Neural cell (in vitro differentiated cells): ENCODE measurements around the gene UMODL1. TPM values are rescaled to one million over a fixed set of nuclear protein-coding genes. Genes with fewer than 3 reads are reported as not detected.

ENCODE experiments used
- H2AFZ ChIP-seq: fragments of 200-600, 300-800 bp; sonication (generic), shearing (Covaris generic); 2 replicates; pipeline ENCODE4 v1.6.0; 2014; ENCODE audit warnings: low read depth, mild to moderate bottlenecking, antibody characterized with exemption, low read length, moderate library complexity
- H3F3A ChIP-seq: fragments of 200-600 bp; shearing (Covaris generic); 2 replicates; pipeline ENCODE4 v1.6.1; 2016; ENCODE audit warnings: mild to moderate bottlenecking, moderate library complexity, mixed read lengths, antibody characterized with exemption, low read length; ENCODE audit not compliant: insufficient read depth, poor library complexity, severe bottlenecking
- H3K27ac ChIP-seq: fragments of 200-600, 300-800 bp; sonication (generic), shearing (Covaris generic); 2 replicates; pipeline ENCODE4 v1.5.1; 2014; ENCODE audit warnings: mild to moderate bottlenecking, low read length, moderate library complexity
- H3K27me3 ChIP-seq: fragments of 300-800, 200-600 bp; sonication (generic), shearing (Covaris generic); 2 replicates; pipeline ENCODE4 v1.6.0; 2014; ENCODE audit warnings: mild to moderate bottlenecking, low read depth, low read length, moderate library complexity; ENCODE audit not compliant: insufficient read depth
- H3K36me3 ChIP-seq: fragments of 300-800, 200-600 bp; sonication (generic), shearing (Covaris generic); 2 replicates; pipeline ENCODE4 v1.5.1; 2014; ENCODE audit warnings: mild to moderate bottlenecking, antibody characterized with exemption, low read length, moderate library complexity; ENCODE audit not compliant: insufficient read depth
- H3K4me2 ChIP-seq: fragments of 300-800, 200-600 bp; sonication (generic), shearing (Covaris generic); 2 replicates; pipeline ENCODE4 v1.6.0; 2014; ENCODE audit warnings: mild to moderate bottlenecking, low read length
- H3K4me3 ChIP-seq: fragments of 300-800, 200-600 bp; sonication (generic), shearing (Covaris generic); 2 replicates; pipeline ENCODE4 v1.5.1; 2014; ENCODE audit warnings: mild to moderate bottlenecking, low read length, moderate library complexity
- H3K79me2 ChIP-seq: fragments of 200-600 bp; shearing (Covaris generic); replicated peaks from 2 replicates; pipeline ENCODE4 v1.6.0; 2014; ENCODE audit warnings: mild to moderate bottlenecking, low read length, moderate library complexity; ENCODE audit not compliant: insufficient read depth
- H3K9ac ChIP-seq: fragments of 300-800, 200-600 bp; sonication (generic), shearing (Covaris generic); 2 replicates; pipeline ENCODE4 v1.6.1; 2016; ENCODE audit warnings: mild to moderate bottlenecking, low read length, mixed read lengths
- H3K9me2 ChIP-seq: fragments of 200-600 bp; shearing (Covaris generic); 2 replicates; pipeline ENCODE4 v1.6.1; 2016; ENCODE audit warnings: mild to moderate bottlenecking, low read length, mixed read lengths; ENCODE audit not compliant: insufficient read depth
- H3K9me3 ChIP-seq: fragments of 200-600, 300-800 bp; sonication (generic), shearing (Covaris generic); 2 replicates; pipeline ENCODE4 v1.6.1; 2016; ENCODE audit warnings: mild to moderate bottlenecking, mixed run types, low read length, moderate library complexity, mixed read lengths
- H4K20me1 ChIP-seq: fragments of 200-600 bp; shearing (Covaris generic); 2 replicates; pipeline ENCODE4 v1.6.1; 2016; ENCODE audit warnings: mild to moderate bottlenecking, mixed run types; ENCODE audit not compliant: insufficient read depth
- EP300 ChIP-seq: fragments of 450-650 bp; conservative IDR thresholded peaks from 2 replicates; pipeline ENCODE4 v1.6.1; 2014; ENCODE audit warnings: antibody characterized with exemption, mild to moderate bottlenecking, moderate library complexity; ENCODE audit not compliant: poor library complexity, severe bottlenecking
- EZH2 ChIP-seq: fragments of 200-600, 300-800 bp; shearing (Covaris generic), sonication (generic); IDR thresholded peaks from 2 replicates; pipeline ENCODE4 v1.6.1; 2014; ENCODE audit warnings: antibody characterized with exemption, low read length, borderline replicate concordance, mild to moderate bottlenecking; ENCODE audit not compliant: insufficient read depth, poor library complexity, severe bottlenecking
- MXI1 ChIP-seq: fragments of 450-650 bp; conservative IDR thresholded peaks from 2 replicates; pipeline ENCODE4 v1.6.1; 2014; ENCODE audit warnings: antibody characterized with exemption, mild to moderate bottlenecking; ENCODE audit not compliant: poor library complexity, severe bottlenecking
- POLR2AphosphoS5 ChIP-seq: IDR thresholded peaks from 2 replicates; pipeline ENCODE4 v1.6.1; 2012
- RAD21 ChIP-seq: fragments of 450-650 bp; conservative IDR thresholded peaks from 2 replicates; pipeline ENCODE4 v1.6.1; 2014; ENCODE audit warnings: antibody characterized with exemption, mild to moderate bottlenecking, moderate library complexity
- REST ChIP-seq: IDR thresholded peaks from 2 replicates; pipeline ENCODE4 v1.6.1; 2012; ENCODE audit warnings: borderline replicate concordance
- SMC3 ChIP-seq: fragments of 450-650 bp; conservative IDR thresholded peaks from 2 replicates; pipeline ENCODE4 v1.6.1; 2014; ENCODE audit warnings: antibody characterized with exemption, mild to moderate bottlenecking, moderate library complexity; ENCODE audit not compliant: poor library complexity
- TAF1 ChIP-seq: IDR thresholded peaks from 2 replicates; pipeline ENCODE4 v1.6.1; 2012; ENCODE audit warnings: low read depth
- polyA plus RNA-seq: library from polyadenylated mRNA; depleted of rRNA; stranded (reverse); fragments of >200 nt; gene quantifications from 2 replicates; pipeline ENCODE4 v1.2.3, GENCODE V29; 2014
- TF ChIP-seq, protein P1 (sequence below): fragments of 450-650 bp; IDR thresholded peaks from 2 replicates; pipeline ENCODE4 v1.5.1; 2014; ENCODE audit warnings: antibody characterized with exemption, mild to moderate bottlenecking, moderate library complexity; ENCODE audit not compliant: poor library complexity, severe bottlenecking

Gene UMODL1
- polyA plus RNA-seq, 1 donor from 2014 or later: 0.11 TPM

- no peaks in the 10 kb centered on the region for H3K27me3 ChIP-seq
- H3K27ac ChIP-seq: no peak overlapping the region
- H3K4me2 ChIP-seq: no peak overlapping the region
- no peaks in the 10 kb centered on the region for H4K20me1 ChIP-seq
- TF ChIP-seq EZH2 (no peak), MXI1 (no peak), SMC3 (no peak), RAD21 (no peak), POLR2AphosphoS5 (no peak), REST (no peak), EP300 (no peak), TAF1 (no peak)
- TF ChIP-seq, protein P1, sequence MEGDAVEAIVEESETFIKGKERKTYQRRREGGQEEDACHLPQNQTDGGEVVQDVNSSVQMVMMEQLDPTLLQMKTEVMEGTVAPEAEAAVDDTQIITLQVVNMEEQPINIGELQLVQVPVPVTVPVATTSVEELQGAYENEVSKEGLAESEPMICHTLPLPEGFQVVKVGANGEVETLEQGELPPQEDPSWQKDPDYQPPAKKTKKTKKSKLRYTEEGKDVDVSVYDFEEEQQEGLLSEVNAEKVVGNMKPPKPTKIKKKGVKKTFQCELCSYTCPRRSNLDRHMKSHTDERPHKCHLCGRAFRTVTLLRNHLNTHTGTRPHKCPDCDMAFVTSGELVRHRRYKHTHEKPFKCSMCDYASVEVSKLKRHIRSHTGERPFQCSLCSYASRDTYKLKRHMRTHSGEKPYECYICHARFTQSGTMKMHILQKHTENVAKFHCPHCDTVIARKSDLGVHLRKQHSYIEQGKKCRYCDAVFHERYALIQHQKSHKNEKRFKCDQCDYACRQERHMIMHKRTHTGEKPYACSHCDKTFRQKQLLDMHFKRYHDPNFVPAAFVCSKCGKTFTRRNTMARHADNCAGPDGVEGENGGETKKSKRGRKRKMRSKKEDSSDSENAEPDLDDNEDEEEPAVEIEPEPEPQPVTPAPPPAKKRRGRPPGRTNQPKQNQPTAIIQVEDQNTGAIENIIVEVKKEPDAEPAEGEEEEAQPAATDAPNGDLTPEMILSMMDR: no peak
- no peak overlapping the region for H2AFZ ChIP-seq
- H3K4me3 ChIP-seq: no peak overlapping the region
- no peaks in the 10 kb centered on the region for H3K9me2 ChIP-seq
- H3K79me2 ChIP-seq: no peaks in the 10 kb centered on the region
- no peak overlapping the region for H3K9ac ChIP-seq
- H3F3A ChIP-seq: no peaks in the 10 kb centered on the region
- no peaks in the 10 kb centered on the region for H3K36me3 ChIP-seq
- no peaks in the 10 kb centered on the region for H3K9me3 ChIP-seq
Measured at GRCh38 chr21:42042651-42043050, 28.5 kb upstream of the UMODL1 start.

DNA sequence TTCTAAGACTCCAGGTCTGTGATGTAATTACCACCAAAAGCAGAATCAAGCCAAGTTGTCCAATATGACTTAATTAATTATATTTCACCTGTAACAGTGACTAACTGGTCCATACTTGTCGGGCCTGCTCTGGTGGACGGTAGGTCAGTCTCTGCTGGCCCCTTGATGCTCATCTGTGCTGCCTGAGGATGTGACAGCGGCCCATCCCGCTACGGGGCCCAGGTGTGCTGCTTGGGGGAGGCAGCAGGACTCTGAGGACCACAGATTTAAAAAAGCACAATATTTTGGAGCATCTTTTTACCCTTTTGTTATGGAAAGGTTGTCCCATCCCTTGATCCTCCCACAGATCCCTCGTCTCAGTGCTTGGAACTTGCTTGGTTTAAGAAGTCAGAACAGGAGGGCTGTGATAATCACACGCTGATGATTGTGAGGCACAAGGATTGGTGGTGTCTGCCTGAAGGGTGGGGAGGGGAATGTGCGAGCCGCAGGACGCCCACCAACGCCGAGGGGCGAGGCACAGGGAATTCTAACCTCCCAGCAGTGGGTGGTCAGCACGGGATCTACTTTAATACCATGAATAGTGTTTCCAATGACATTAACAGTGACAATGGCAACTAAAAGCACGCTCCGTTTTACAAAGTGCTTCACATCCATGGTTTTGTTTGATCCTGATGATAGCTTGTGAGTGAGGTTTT lies 27.8 kb upstream of the UMODL1 start:
- H3F3A ChIP-seq: no peaks in the 10 kb centered on the region
- TF ChIP-seq TAF1 (no peak), SMC3 (no peak), EZH2 (no peak), RAD21 (no peak), EP300 (no peak), MXI1 (no peak), REST (no peak), POLR2AphosphoS5 (no peak)
- TF ChIP-seq, protein P1: no peak
- no peak overlapping the region for H3K4me2 ChIP-seq
- H3K9me3 ChIP-seq: no peaks in the 10 kb centered on the region
- no peak overlapping the region for H3K27ac ChIP-seq
- no peak overlapping the region for H3K4me3 ChIP-seq
- H3K79me2 ChIP-seq: no peaks in the 10 kb centered on the region
- no peaks in the 10 kb centered on the region for H4K20me1 ChIP-seq
- no peaks in the 10 kb centered on the region for H3K27me3 ChIP-seq
- no peak overlapping the region for H2AFZ ChIP-seq
- no peak overlapping the region for H3K9ac ChIP-seq
- no peaks in the 10 kb centered on the region for H3K9me2 ChIP-seq
- H3K36me3 ChIP-seq: no peaks in the 10 kb centered on the region
